ENCODE measurements around the gene C7.

GRCh38 chr5:40976041-40976440 lies 66.7 kb downstream of the C7 start:
- no peak for TF ChIP-seq POLR2AphosphoS5 (IDR thresholded peaks at IDR 0.05; ENCODE audit: low read depth, low read length)
- TF ChIP-seq REST (IDR thresholded peaks at IDR 0.05; ENCODE audit: insufficient read depth in 1 of 2, low read depth in 2 of 2, low read length in 2 of 2): no peak
- no peak for TF ChIP-seq TAF1 (IDR thresholded peaks at IDR 0.05; ENCODE audit: borderline replicate concordance, insufficient read depth, low read length)
- no peak for TF ChIP-seq SIN3A (IDR thresholded peaks at IDR 0.05; ENCODE audit: borderline replicate concordance, insufficient read depth, low read length)

All from PFSK-1 (cell line).